ENCODE data around the gene EXOSC10.

GRCh38 chr1:11109047-11109760 lies 9.5 kb upstream of the EXOSC10 start:
- TF ChIP-seq POLR2AphosphoS5 (IDR thresholded peaks at IDR 0.05; ENCODE audit: low read depth, low read length) (no peak), TAF1 (IDR thresholded peaks at IDR 0.05; ENCODE audit: borderline replicate concordance, insufficient read depth, low read length) (no peak), SIN3A (IDR thresholded peaks at IDR 0.05; ENCODE audit: borderline replicate concordance, insufficient read depth, low read length) (no peak)
- TF ChIP-seq, protein P1, sequence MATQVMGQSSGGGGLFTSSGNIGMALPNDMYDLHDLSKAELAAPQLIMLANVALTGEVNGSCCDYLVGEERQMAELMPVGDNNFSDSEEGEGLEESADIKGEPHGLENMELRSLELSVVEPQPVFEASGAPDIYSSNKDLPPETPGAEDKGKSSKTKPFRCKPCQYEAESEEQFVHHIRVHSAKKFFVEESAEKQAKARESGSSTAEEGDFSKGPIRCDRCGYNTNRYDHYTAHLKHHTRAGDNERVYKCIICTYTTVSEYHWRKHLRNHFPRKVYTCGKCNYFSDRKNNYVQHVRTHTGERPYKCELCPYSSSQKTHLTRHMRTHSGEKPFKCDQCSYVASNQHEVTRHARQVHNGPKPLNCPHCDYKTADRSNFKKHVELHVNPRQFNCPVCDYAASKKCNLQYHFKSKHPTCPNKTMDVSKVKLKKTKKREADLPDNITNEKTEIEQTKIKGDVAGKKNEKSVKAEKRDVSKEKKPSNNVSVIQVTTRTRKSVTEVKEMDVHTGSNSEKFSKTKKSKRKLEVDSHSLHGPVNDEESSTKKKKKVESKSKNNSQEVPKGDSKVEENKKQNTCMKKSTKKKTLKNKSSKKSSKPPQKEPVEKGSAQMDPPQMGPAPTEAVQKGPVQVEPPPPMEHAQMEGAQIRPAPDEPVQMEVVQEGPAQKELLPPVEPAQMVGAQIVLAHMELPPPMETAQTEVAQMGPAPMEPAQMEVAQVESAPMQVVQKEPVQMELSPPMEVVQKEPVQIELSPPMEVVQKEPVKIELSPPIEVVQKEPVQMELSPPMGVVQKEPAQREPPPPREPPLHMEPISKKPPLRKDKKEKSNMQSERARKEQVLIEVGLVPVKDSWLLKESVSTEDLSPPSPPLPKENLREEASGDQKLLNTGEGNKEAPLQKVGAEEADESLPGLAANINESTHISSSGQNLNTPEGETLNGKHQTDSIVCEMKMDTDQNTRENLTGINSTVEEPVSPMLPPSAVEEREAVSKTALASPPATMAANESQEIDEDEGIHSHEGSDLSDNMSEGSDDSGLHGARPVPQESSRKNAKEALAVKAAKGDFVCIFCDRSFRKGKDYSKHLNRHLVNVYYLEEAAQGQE (IDR thresholded peaks at IDR 0.05; ENCODE audit: insufficient read depth in 1 of 2, low read depth in 2 of 2, low read length in 2 of 2) = no peak

All from PFSK-1 (cell line).